NB4 (cell line): ENCODE data around the gene SLC9A3.
A peak's percentile ranks its signal among the peaks of the same experiment; 100 is the strongest.

Source experiments
- DNase-seq: peaks from one replicate; pipeline ENCODE4 v3.0.0; 2010; ENCODE audit warnings: low read depth
- H3K4me3 ChIP-seq: one replicate; pipeline ENCODE4 v1.5.1; 2011; ENCODE audit warnings: mild to moderate bottlenecking, low read depth, low read length, moderate library complexity
- CTCF ChIP-seq: IDR thresholded peaks from one replicate; pipeline ENCODE4 v1.5.1; 2012; ENCODE audit warnings: low read depth, low read length
- MAX ChIP-seq: IDR thresholded peaks from 2 replicates; pipeline ENCODE4 v1.6.1; 2011; ENCODE audit warnings: low read depth, low read length
- MYC ChIP-seq: IDR thresholded peaks from 2 replicates; pipeline ENCODE4 v1.6.1; 2011; ENCODE audit warnings: low read depth, low read length
- POLR2A ChIP-seq: IDR thresholded peaks from 2 replicates; pipeline ENCODE4 v1.6.1; 2011; ENCODE audit warnings: mild to moderate bottlenecking; ENCODE audit not compliant: insufficient read length; ENCODE audit errors: extremely low read depth

Gene SLC9A3

GRCh38 chr5:454936-455335 is 69.3 kb downstream of the SLC9A3 start:
- TF ChIP-seq MYC: no peak
- TF ChIP-seq POLR2A: no peak
- TF ChIP-seq CTCF: no peak
- TF ChIP-seq MAX: no peak
- DNase-seq: no peak
- no peak overlapping the region for H3K4me3 ChIP-seq

- DNase-seq: no peak
- no peak for TF ChIP-seq CTCF
- no peak for TF ChIP-seq POLR2A
- no peak for TF ChIP-seq MYC
- no peak for TF ChIP-seq MAX
- no peak overlapping the region for H3K4me3 ChIP-seq
Measured at GRCh38 chr5:453725-454481, 70.3 kb downstream of the SLC9A3 start.

GRCh38 chr5:452978-453710 is 71.1 kb downstream of the SLC9A3 start:
- DNase-seq: no peak
- no peak overlapping the region for H3K4me3 ChIP-seq
- no peak for TF ChIP-seq MYC
- no peak for TF ChIP-seq MAX
- TF ChIP-seq CTCF: no peak
- no peak for TF ChIP-seq POLR2A

- H3K4me3 ChIP-seq: no peak overlapping the region
- no peak for TF ChIP-seq CTCF
- no peak for TF ChIP-seq MYC
- TF ChIP-seq MAX: no peak
- no peak for TF ChIP-seq POLR2A
- no peak for DNase-seq
Measured at GRCh38 chr5:451587-452458, 72.4 kb downstream of the SLC9A3 start.

- no peak overlapping the region for H3K4me3 ChIP-seq
- peak; percentile 58 for DNase-seq
- TF ChIP-seq POLR2A: no peak
- no peak for TF ChIP-seq MAX
- no peak for TF ChIP-seq CTCF
- no peak for TF ChIP-seq MYC
Measured at GRCh38 chr5:449151-449550, 75.1 kb downstream of the SLC9A3 start.
